HG03064 (cell line): ENCODE data around the gene ZBTB12.
"Not testable (repeated sequence)": the region's sequence is repeated elsewhere in the genome, so short reads cannot be mapped to it uniquely, and the experiment has no call there.

Experiments
- ATAC-seq: cut with Tn5 transposase; IDR thresholded peaks from one replicate; pipeline ENCODE4 v1.9.1; 2021; ENCODE audit warnings: low read depth; ENCODE audit not compliant: unreplicated experiment

The ZBTB12 gene

DNA sequence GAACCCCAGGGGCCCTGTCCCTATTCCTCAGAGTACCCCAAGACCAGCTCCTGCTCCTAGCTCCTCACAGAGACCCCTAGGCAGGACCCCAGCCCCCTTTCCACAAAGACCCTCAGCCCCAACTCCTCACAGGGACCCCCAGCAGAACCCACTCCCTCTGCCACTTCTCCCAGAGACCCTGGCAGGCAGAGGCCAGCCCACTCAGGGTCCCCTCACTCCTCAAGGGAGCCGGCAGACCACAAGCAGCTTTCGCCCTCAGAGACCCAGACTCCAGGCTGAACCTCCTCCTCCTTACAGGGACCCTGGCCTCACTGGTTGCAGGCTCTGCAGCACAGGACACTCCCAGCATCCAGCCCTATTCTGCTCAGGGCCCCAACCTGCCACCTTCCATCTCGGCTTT lies 23.7 kb downstream of the ZBTB12 start:
- no peak for ATAC-seq

DNA sequence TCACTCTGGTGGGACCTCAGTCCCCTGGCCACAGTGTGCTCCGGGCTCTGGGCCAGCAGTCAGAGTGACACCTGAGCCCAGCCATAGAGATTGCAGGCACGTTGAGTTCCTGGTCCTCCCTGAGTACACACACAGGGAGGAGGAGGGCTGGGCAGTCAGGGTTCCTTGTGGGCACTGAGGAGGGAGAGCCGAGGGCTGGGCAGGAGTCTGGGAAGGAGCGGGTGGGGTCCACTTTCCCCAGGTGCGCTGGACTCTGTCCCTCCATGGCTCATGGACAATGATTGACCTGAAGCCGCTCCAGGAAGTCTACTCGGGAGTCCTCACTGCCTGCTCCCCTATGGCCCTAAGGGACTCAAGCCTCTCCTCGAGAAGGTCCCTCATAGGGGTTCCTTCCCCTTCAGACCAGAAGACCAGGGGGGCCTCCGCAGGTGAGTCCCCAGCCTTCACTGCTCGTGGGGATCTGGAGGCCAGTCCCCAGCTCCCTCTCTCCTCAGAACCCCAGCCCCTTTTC lies 24.2 kb downstream of the ZBTB12 start:
- no peak for ATAC-seq

DNA sequence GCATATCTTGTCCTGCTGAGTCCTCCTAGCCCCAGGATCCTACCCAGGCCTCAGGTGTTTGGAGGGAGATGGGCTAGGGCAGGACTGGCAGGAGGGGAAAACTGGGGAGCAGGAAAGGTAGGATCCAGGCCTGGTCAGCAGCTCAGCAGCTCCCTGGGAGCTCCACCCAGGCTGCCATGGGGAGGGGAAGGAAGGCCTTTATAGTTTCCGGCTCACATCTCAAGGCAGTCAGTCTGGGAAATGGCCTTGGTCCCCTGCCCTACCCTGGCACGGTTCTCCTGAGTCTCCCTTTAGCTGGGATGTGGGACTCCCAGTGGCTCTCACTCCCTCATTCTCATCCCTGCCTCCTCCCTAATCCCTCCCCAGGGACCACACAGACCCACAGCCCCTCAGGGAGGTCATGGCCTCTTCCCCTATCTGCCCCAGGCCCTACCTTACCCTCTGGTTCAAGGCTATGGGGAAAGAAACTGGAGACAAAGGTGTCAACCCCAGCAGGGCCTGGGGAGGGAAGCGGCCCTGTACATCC lies 24.7 kb downstream of the ZBTB12 start:
- ATAC-seq = no peak

DNA sequence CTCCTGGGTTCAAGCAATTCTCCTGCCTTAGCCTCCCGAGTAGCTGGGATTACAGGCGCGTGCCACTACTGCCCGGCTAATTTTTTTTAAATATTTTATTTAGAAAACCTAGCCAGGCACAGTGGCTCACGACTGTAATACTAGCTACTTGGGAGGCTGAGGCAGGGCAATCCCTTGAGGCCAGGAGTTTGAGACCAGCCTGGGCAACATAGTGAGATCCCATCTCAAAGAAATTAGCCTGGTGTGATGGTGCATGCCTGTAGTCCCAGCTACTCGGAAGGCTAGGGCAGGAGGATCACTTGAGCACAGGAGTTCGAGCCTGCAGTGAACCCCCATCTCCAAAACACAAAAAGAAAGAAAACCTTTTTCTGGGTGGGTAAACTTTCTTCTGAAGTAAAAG lies 25.5 kb downstream of the ZBTB12 start:
- no peak for ATAC-seq

DNA sequence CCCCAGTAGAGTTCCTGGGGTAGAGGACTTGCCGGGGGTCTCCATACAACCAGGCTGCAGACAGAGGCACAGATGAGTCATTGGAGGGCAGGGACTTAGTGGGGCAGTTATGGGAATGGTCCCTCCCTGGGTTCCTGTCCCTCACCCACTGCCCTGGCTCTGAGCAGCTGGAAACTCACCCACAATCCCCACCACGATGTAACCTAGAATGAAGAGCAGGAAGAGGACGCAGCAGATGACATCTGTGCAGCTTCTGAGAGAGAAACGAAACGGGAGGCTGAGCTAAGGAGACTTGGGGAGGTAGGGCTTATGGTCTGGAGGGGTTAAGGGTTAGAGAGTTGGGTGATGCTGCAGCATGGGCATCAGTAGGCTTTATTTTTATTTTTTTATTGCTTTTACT lies 26.0 kb downstream of the ZBTB12 start:
- ATAC-seq = no peak

DNA sequence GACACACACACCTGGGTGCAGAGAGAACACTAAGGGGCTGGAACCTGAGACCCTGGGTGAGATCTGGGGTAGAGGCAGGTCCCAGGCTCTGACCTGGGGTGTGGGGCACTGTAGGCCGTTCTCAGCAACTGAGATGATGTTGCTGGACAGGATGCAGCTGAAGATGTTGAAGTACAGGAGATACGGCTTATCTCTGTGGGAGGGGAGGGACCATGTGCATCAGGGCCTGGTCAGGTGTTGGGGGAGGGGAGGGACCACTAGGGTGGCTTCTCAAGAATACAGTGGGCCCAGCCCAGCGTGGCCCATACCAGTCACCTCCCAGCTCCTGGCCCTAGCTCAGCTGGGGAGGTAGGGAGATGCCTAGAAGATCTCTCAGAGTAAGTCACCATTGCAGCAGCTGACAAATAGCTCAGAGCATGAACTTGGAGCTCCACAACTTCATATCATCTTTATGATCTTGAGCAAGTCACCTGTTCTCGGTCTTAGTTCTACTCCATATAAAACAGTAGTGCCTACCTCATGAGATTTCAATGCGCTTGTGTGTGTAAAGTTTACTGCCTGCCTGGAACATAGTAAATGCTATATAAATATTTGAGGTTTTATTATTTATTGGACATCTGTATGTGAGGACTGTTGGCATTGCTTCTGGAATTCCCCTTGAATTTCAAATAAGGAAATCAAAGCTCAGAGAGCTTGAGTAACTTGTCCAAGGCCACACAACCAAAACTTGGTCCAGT lies 26.9 kb downstream of the ZBTB12 start:
- no peak for ATAC-seq

DNA sequence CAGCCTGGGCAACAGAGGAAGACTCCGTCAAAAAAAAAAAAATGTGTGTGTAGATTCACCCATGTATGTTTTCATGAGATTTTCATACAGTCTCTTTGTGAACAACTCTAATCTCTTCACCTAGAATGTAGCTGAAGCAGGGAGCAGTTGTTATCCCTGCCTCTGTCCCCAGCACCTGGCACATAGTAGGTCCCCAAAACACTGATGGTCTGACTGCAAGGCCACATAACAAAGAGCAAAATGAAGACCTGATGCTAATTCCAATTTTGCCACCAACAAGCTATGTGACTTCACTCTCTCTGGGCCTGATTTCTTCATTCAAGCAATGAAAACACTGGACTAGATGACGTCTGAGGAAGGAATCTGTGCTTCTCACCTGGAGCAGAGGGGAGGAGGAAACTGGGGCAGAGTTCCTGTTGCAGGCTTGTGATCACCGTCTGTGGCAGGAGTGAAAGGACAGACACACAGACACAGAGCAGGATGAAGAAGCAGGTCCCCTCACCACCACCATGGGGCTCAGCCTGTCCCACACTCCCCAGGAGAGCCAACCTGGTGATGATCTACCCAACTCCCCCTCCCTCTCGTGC lies 27.7 kb downstream of the ZBTB12 start:
- ATAC-seq = no peak

DNA sequence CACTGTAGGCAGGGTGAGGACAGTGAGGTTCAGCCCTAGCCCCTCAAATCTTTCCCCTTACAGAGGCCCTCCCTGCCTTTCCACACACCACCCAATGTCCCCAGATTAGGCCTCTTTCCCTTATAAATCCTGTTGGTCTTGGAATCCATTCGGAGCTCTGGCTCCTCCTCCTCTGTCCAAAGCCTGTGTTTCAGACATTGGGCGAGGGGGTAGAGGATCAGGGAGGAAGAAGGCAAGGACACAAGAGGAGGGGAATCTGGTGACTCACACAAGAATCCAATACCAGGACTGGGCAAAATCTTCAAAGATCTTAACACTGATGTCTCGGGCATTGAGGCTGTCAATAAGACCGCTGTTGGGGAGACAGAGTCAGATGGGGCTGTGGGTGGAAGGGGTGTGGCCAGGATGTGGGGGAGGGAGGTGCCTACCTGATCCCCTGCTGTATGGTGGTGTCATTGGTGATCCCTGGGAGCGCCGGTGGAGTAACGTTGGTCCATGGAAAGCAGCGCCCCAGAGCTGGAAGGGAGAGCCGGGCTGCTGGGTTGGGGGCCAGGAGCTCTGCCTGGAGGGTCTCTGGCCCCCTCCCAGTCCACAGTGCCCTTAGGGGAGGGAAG lies 30.7 kb downstream of the ZBTB12 start:
- no peak for ATAC-seq

DNA sequence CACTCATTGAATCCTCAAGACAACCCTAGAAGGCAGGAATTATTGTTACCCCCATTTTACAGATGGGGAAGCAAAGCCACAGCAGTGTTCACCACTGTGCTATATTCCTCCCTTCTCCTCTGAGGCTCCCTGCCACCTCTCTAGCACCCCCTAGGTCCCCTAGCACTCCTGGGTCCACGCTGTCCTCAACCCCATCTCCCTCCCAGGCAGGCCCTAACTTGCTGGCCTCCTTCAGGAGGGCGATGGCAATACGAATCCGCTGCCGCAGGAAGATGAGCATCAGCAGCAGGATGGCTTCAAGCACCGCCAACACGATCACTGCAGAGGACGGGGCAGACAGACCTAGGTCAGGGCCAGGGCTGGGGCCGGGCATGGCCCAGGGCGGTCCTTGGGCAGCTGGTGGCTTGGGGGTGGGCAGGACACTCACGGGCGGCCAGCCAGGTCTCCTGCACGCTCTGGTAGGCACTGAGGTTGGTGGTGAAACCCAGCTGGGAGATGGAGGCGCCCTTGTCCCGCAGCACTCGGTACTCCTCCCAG lies 31.4 kb downstream of the ZBTB12 start:
- ATAC-seq = no peak

DNA sequence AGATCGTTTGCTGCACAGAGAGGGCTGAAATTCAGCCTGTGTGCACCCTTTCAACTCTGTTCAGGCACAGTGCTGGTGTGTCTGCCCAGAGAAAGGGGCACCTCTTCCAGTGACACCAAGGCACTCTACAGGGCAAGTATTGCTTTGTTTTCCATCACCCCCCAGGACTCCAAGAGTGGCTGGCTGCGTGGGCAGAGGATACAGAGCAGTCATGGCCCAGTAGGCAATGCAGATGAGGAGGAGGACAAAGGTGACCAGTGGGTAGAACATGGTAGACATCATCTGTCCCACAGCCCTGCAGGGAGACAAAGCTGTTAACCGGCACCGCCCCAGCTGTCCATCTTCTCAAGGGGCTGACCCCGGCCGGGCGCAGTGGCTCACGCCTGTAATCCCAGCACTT lies 32.5 kb downstream of the ZBTB12 start:
- ATAC-seq = no peak

DNA sequence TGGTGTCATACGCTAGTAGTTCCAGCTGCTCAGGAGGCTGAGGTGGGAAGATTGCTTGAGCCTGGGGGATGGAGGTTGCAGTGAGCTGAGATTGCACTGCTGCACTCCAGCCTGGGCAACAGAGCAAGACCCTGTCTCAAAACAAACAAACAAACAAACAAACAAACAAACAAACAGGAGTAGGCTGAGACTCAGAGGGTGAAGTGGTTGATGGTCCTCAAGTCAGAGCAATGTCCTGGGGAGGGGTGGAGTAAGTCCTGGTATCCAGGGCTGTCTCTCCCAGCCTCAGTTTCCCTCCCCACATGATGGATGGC lies 33.3 kb downstream of the ZBTB12 start:
- not testable (repeated sequence) for ATAC-seq

DNA sequence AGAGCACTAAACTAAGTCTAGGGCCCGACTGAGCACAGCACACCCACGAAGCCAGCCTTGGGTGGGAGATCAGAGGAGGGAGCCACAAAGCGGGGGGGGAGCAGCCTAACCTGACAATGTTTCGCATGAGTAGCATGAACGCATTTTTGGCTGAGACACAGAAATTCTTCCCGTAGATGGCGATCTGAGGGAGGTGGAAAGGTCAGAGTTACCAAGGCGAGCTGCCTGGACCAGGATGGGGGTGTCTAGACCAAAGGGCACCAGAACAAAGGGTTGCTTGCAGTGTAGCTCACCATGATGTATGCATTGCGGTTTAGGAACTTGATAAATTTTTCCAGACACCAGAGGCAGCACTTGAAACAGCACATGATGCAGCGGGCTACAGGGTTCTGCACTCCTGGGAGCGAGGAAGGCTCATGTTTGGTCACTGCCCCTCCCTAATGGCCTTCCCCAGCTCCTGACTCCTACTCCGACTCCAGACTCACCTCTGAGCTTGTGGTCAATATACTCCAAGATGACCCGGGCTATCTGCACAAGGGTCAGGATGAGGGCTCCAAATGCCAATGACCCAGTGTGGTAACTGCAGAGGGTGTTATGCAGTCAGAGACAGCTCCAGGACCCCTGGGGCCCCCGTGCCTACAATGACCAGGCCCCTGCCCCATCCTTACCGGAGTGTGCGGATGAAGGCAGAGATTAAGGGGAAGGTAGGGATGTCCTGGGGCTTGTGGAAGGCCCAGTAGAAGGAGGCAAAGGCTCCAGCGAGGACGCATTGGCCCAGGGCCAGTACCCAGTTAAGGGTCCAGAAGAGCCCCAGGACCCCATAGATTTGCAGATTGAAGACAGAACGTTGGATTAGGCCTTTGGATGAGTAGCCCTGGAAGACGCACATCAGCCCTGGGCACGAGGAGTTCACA lies 36.4 kb downstream of the ZBTB12 start:
- no peak for ATAC-seq

DNA sequence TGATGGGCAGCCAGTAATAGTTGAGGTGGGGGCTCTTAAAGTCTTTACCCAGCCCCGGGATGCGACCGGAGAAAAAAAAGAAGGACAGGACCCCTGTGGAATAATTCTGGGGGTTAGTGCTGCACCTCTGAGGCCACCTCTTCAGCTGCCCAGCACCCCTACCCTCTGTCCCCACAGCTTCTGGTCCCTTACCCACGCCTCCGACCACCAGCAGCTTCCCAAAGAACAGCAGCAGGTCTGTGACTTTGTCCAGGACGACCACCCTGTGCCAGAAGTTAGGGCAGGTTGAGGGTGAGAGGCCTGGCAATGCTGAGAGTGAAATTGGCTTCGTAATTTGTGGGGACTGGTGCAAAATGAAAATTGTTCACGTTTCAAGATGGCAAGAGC lies 37.1 kb downstream of the ZBTB12 start:
- no peak for ATAC-seq

DNA sequence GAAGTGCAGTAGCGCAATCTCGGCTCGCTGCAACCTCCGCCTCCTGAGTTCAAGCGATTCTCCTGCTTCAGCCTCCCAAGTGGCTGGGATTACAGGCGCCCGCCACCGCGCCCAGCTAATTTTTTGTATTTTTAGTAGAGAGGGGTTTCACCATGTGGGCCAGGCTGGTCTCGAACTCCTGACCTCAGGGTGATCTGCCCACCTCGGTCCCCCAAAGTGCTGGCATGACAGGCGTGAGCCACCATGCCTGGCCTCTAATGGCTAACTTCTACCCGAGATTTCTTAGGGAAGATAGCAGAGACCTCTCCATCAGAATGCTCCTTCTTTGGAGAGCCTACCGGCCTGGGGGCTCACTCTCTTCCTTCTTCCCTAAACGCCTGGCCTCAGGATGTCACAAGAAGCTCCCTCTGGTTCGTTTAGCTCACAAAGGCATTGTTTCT lies 37.7 kb downstream of the ZBTB12 start:
- ATAC-seq = not testable (repeated sequence)

DNA sequence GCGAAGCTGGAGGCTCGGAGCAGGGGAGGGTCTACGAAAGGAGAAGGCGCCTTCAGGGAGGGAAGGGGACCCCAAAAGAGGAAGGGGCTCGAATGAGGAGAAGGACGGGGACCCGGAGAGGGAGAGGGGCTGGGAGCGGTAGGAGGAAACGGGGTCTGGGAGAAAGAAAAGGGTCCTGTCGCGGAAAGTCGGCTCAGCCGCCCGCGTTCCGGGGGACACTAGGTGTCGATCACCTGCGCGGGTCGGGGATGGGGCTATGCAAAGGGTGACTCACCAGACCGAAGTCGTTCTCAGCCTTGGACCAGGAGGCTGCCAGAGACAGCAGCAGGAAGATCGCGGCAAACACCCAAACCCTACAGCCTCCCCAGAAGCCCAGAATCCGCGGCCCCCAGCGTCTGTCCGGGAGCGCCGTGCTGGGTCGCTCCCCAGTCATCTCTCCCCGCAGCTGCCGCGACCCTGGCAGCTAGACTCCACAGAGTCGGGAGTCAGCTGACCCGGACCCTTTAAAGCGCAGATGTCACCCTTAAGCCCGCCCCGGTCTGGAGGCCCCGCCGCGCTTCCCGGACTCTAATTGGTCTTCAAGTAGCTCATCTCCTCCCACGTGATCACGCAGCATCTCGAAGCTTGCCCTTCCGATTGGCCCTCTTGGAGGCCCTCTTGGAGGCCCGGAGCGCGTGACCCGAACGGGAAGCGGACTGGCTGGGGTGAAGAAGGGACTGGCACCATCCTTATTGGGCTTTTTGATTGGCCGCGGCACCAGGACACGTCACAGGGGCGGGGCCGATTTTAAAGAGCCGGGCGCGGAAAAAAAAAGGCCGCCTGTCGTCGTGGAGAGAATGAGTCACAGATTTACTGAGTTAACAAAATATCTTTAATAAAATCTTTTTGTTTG lies 39.3 kb downstream of the ZBTB12 start, which contains the start of gene NEU1:
Gene NEU1, minus strand, starts transcription at position 478 of the 892 bp plus-strand sequence. Its CDS starts 45 bp downstream, at position 433.
- ATAC-seq = peak; percentile 82

DNA sequence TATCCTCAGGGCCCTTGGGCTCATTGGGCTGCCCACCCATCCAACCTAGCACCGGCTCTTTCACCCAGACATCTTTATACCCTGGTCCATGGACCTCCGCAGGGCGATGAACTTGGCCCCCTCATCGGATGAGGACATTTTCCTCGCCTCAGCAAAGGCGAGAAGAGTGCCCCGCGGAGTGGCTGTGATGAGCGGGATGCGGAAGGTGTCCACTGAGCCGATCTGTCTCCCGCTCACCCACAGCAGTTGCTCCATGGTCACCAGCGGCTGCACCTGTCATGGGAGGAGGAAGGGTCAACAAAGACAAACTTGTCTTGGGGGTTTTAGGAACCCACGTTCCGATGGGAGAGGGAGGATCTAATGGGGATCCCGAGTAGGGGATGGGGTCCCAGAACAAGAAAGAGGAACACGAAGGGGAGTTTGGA lies 40.0 kb downstream of the ZBTB12 start:
- ATAC-seq = no peak

DNA sequence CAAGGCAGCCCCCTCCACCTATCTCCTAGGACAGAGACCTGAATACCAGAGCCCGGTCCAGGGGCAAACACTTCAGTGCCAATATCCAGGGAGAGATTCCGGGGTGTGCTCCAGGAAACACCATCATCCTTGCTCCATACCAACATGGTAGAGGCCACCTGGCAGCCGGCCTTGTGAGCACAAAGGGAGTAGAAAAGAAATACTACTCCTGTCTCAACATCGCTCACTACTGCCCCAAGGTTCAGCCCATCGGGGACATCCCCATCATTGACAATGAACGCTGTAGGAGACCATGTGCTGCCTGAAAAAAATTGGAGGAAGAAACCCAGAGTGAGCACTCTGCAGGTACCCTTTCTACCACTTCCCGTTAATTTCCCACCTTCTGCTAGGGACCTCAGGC lies 40.7 kb downstream of the ZBTB12 start:
- ATAC-seq = no peak

DNA sequence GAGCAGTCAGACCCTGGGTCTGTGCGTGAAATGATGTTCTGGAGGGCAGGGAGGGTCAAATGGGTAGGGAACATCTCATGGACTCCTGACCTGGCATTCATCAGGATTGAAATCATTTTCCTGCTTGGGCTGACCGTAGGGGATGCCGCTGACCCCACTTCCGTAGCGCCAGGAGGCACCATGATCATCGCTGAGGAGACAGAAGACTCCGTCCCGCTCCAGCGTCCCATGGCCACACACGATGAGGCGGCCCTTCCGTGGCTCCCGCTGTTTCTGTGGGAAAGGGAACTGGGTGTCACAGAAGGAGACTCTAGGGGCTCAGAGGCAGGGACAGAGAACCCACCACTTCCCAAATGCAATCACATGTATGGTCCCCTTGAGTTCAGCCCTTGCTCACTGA lies 41.5 kb downstream of the ZBTB12 start:
- no peak for ATAC-seq

DNA sequence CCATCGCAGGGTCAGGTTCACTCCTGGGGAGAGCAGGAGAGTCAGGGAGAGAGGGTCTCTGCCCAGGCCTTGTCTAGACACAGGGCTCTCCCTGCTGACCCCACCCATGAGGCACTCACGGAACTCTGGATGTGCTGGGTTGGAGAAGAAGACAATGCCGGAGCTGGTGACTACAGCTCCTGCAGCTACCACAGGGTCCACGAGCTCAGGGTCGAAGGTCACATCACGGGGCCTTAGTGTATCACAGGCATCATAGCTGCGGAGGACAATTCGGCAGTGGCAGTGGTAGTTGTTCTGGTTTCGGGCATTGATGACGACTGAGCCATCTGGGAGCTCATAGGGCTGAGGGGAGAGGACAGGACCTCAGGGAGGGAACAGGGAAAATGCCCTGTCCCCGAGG lies 42.0 kb downstream of the ZBTB12 start:
- no peak for ATAC-seq
